IMR-90 (cell line): ENCODE measurements around the gene HS2ST1. TPM values are rescaled to one million over a fixed set of nuclear protein-coding genes. Genes with fewer than 3 reads are reported as not detected.

Experiments
- ATAC-seq: fragments of 200-7000 bp; cut with Tn5 transposase; 2 replicates; pipeline ENCODE4 v1.9.1; 2020; ENCODE audit warnings: low read depth, mild to moderate bottlenecking, moderate library complexity
- BruUV-seq: library from RNA; stranded (reverse); fragments of 400-500 nt; replicated peaks from 2 replicates; lab custom pipeline; 2021; lab: Mats Ljungman, UMichigan
- CTCF ChIA-PET: fragments of 300-600 bp; formaldehyde crosslinking; extraction: SDS; loops from one replicate; lab custom pipeline; 2021; ENCODE audit warnings: antibody characterized with exemption; lab: Yijun Ruan, JAX
- POLR2A ChIA-PET: fragments of 300-600 bp; sonication (Branson Sonifier 250); formaldehyde crosslinking; loops from one replicate; lab custom pipeline; 2022; ENCODE audit warnings: antibody characterized with exemption; ENCODE audit not compliant: unreplicated experiment; lab: Charles Lee
- DNase-seq: peaks from one replicate; pipeline ENCODE4 v3.0.0; 2013
- H2AFZ ChIP-seq: replicated peaks from 2 replicates; pipeline ENCODE3; 2013; ENCODE audit warnings: low read length, mild to moderate bottlenecking; ENCODE audit not compliant: poor library complexity
- H2AK5ac ChIP-seq: 2 replicates; pipeline ENCODE4 v1.6.1; 2013; ENCODE audit warnings: low read depth, low read length, inconsistent platforms
- H2AK9ac ChIP-seq: replicated peaks from 2 replicates; pipeline ENCODE3; 2013; ENCODE audit warnings: mild to moderate bottlenecking, low read depth, low read length, moderate library complexity; ENCODE audit not compliant: poor library complexity
- H2BK120ac ChIP-seq: 2 replicates; pipeline ENCODE4 v1.6.1; 2013; ENCODE audit warnings: low read depth, low read length, inconsistent platforms
- H2BK15ac ChIP-seq: 3 replicates; pipeline ENCODE4 v1.6.1; 2013; ENCODE audit warnings: low read depth, low read length, inconsistent platforms
- H2BK20ac ChIP-seq: 2 replicates; pipeline ENCODE4 v1.6.1; 2013; ENCODE audit warnings: low read depth, mild to moderate bottlenecking, inconsistent platforms, low read length, moderate library complexity
- H2BK5ac ChIP-seq: 2 replicates; pipeline ENCODE4 v1.6.1; 2013; ENCODE audit warnings: mild to moderate bottlenecking, low read depth, low read length, inconsistent platforms; ENCODE audit not compliant: poor library complexity, severe bottlenecking
- H3K14ac ChIP-seq: replicated peaks from 2 replicates; pipeline ENCODE4 v1.6.1; 2013; ENCODE audit warnings: low read depth, low read length, inconsistent platforms
- H3K18ac ChIP-seq: 2 replicates; pipeline ENCODE4 v1.6.1; 2013; ENCODE audit warnings: low read depth, low read length, control low read depth
- H3K23ac ChIP-seq: 2 replicates; pipeline ENCODE4 v1.6.1; 2013; ENCODE audit warnings: low read depth, low read length, inconsistent platforms
- H3K27ac ChIP-seq: 2 replicates; pipeline ENCODE4 v1.5.1; 2013; ENCODE audit warnings: mild to moderate bottlenecking, control low read depth, low read length; ENCODE audit not compliant: insufficient read depth
- H3K27me3 ChIP-seq: 2 replicates; pipeline ENCODE4 v1.6.1; 2013; ENCODE audit warnings: low read length; ENCODE audit not compliant: control insufficient read depth, insufficient read depth
- H3K36me3 ChIP-seq: 2 replicates; pipeline ENCODE4 v1.6.1; 2013; ENCODE audit warnings: low read length, mixed read lengths; ENCODE audit not compliant: control insufficient read depth, insufficient read depth
- H3K4ac ChIP-seq: 2 replicates; pipeline ENCODE4 v1.6.1; 2013; ENCODE audit warnings: low read depth, low read length, inconsistent platforms
- H3K4me1 ChIP-seq: 2 replicates; pipeline ENCODE4 v1.6.1; 2013; ENCODE audit warnings: low read length, mixed read lengths; ENCODE audit not compliant: control insufficient read depth, insufficient read depth
- H3K4me2 ChIP-seq: 2 replicates; pipeline ENCODE4 v1.6.1; 2013; ENCODE audit warnings: low read depth, mild to moderate bottlenecking, control low read depth, low read length, moderate library complexity
- H3K4me3 ChIP-seq: 2 replicates; pipeline ENCODE4 v1.5.1; 2013; ENCODE audit warnings: low read depth, mild to moderate bottlenecking, control low read depth, low read length, moderate library complexity; ENCODE audit not compliant: insufficient read depth
- H3K56ac ChIP-seq: 2 replicates; pipeline ENCODE4 v1.6.1; 2013; ENCODE audit warnings: low read length, inconsistent platforms; ENCODE audit not compliant: insufficient read depth; ENCODE audit errors: extremely low read depth
- H3K79me1 ChIP-seq, 2 experiments: 2 replicates each; pipeline ENCODE4 v1.6.1; 2013; ENCODE audit warnings: low read length in 2 of 2, inconsistent platforms in 1 of 2, low read depth in 1 of 2
- H3K9ac ChIP-seq: 2 replicates; pipeline ENCODE4 v1.6.1; 2013; ENCODE audit warnings: low read depth, low read length, control low read depth
- H3K9me1 ChIP-seq: 2 replicates; pipeline ENCODE4 v1.6.1; 2013; ENCODE audit warnings: low read length, inconsistent platforms; ENCODE audit not compliant: insufficient read depth
- H3K9me3 ChIP-seq: 2 replicates; pipeline ENCODE4 v1.6.1; 2013; ENCODE audit warnings: low read length; ENCODE audit not compliant: control insufficient read depth, insufficient read depth
- H4K20me1 ChIP-seq: 2 replicates; pipeline ENCODE4 v1.6.1; 2013; ENCODE audit warnings: low read length, inconsistent platforms; ENCODE audit not compliant: insufficient read depth
- H4K5ac ChIP-seq: 2 replicates; pipeline ENCODE4 v1.6.1; 2013; ENCODE audit warnings: mild to moderate bottlenecking, low read depth, low read length, control low read depth
- H4K8ac ChIP-seq, 2 experiments: 2 replicates each; pipeline ENCODE4 v1.6.1; 2013; ENCODE audit warnings: low read depth in 2 of 2, low read length in 2 of 2, control low read depth in 1 of 2, inconsistent platforms in 1 of 2
- H4K91ac ChIP-seq: 2 replicates; pipeline ENCODE4 v1.6.1; 2013; ENCODE audit warnings: low read depth, low read length, inconsistent platforms; ENCODE audit not compliant: insufficient read depth
- BHLHE40 ChIP-seq: fragments of 150-350 bp; IDR thresholded peaks from 2 replicates; pipeline ENCODE4 v1.6.1; 2016; ENCODE audit warnings: mild to moderate bottlenecking, low read depth, low read length
- CEBPB ChIP-seq: IDR thresholded peaks from 2 replicates; pipeline ENCODE4 v1.6.1; 2012; ENCODE audit warnings: low read depth, low read length, improper control_type of control experiment
- CHD1 ChIP-seq: IDR thresholded peaks from 2 replicates; pipeline ENCODE4 v1.6.1; 2012; ENCODE audit warnings: low read depth, low read length, improper control_type of control experiment
- CTCF ChIP-seq: conservative IDR thresholded peaks from 2 replicates; pipeline ENCODE4 v1.5.1; 2012; ENCODE audit warnings: mild to moderate bottlenecking, low read depth, low read length, improper control_type of control experiment
- ELK1 ChIP-seq: fragments of 150-350 bp; IDR thresholded peaks from 2 replicates; pipeline ENCODE4 v1.6.1; 2016; ENCODE audit warnings: low read depth, mild to moderate bottlenecking, low read length, moderate library complexity, borderline replicate concordance
- FOS ChIP-seq: fragments of 150-350 bp; IDR thresholded peaks from 2 replicates; pipeline ENCODE4 v1.6.1; 2016; ENCODE audit warnings: low read depth, low read length
- MAFK ChIP-seq: IDR thresholded peaks from 2 replicates; pipeline ENCODE4 v1.6.1; 2012; ENCODE audit warnings: low read depth, low read length, improper control_type of control experiment
- MAZ ChIP-seq: IDR thresholded peaks from 2 replicates; pipeline ENCODE4 v1.6.1; 2012; ENCODE audit warnings: low read depth, mild to moderate bottlenecking, low read length, improper control_type of control experiment, moderate library complexity, borderline replicate concordance
- MXI1 ChIP-seq: IDR thresholded peaks from 2 replicates; pipeline ENCODE4 v1.6.1; 2012; ENCODE audit warnings: low read depth, mild to moderate bottlenecking, low read length, moderate library complexity, borderline replicate concordance
- NFE2L2 ChIP-seq: fragments of 150-350 bp; IDR thresholded peaks from 2 replicates; pipeline ENCODE4 v1.6.1; 2016; ENCODE audit warnings: low read depth, mild to moderate bottlenecking, low read length
- POLR2A ChIP-seq: IDR thresholded peaks from 2 replicates; pipeline ENCODE4 v1.6.1; 2012; ENCODE audit warnings: mild to moderate bottlenecking, low read depth, low read length
- RAD21 ChIP-seq: IDR thresholded peaks from 2 replicates; pipeline ENCODE4 v1.6.1; 2012; ENCODE audit warnings: low read length, improper control_type of control experiment
- RCOR1 ChIP-seq: IDR thresholded peaks from 2 replicates; pipeline ENCODE4 v1.6.1; 2012; ENCODE audit warnings: mild to moderate bottlenecking, low read length, improper control_type of control experiment; ENCODE audit not compliant: insufficient replicate concordance
- RFX5 ChIP-seq: IDR thresholded peaks from 2 replicates; pipeline ENCODE4 v1.8.0; 2012; ENCODE audit warnings: low read depth, mild to moderate bottlenecking, low read length, moderate library complexity
- SMC3 ChIP-seq: fragments of 150-350 bp; IDR thresholded peaks from 2 replicates; pipeline ENCODE4 v1.6.1; 2016; ENCODE audit warnings: low read depth, mild to moderate bottlenecking, antibody characterized with exemption, low read length, moderate library complexity
- USF2 ChIP-seq: fragments of 150-350 bp; IDR thresholded peaks from 2 replicates; pipeline ENCODE4 v1.6.1; 2017; ENCODE audit warnings: mild to moderate bottlenecking, antibody characterized with exemption, low read length, low read depth
- WGBS, 2 experiments: methylation state at CpG; one replicate each; pipeline versions ENCODE4 v1.1.5 to v1.1.7; 2013; ENCODE audit warnings: missing lambda C conversion rate in 2 of 2; ENCODE audit not compliant: insufficient read length in 1 of 2; ENCODE audit errors: extremely low coverage in 2 of 2; 5-methylcytosine and 5-hydroxymethylcytosine counted together
- dilution Hi-C: fragments of 300-500 bp; cut with HindIII; formaldehyde crosslinking; loops from one replicate; pipeline ENCODE4 v1.14.3; 2018; ENCODE audit warnings: low sequenced_read_pairs; ENCODE audit not compliant: unreplicated experiment
- in situ Hi-C: fragments of 300-500 bp; cut with MboI; formaldehyde crosslinking; loops from 3 replicates; pipeline ENCODE4 v1.14.3; 2019; ENCODE audit warnings: low sequenced_read_pairs, inconsistent platforms, mixed read lengths
- intact Hi-C: fragments of 100-400 bp; cut with micrococcal nuclease; formaldehyde crosslinking; loops from 2 replicates; pipeline ENCODE4 v1.10.0; 2022
- polyA plus RNA-seq, 3 experiments: library from polyadenylated mRNA; depleted of rRNA; stranded (reverse); fragments of >200 nt; gene quantifications; 2 replicates each; pipeline ENCODE4 v1.2.3, GENCODE V29; 2012; ENCODE audit warnings: low replicate concordance in 1 of 3
- total RNA-seq: library from RNA; depleted of rRNA; stranded (reverse); fragments of >200 nt; gene quantifications from 2 replicates; pipeline ENCODE4 v1.2.3, GENCODE V29; 2012

The HS2ST1 gene
- total and polyA plus RNA-seq, 2 of the 4 experiments (the other 2 are of a cell fraction) = 7.8 to 13.1 TPM

GRCh38 chr1:87137342-87137739 lies 222.9 kb downstream of the HS2ST1 start:
- Histone ChIP-seq H4K8ac (no peak overlapping the region), H3K9me3 (no peaks in the 10 kb centered on the region), H2BK20ac (no peak overlapping the region), H4K5ac (no peak overlapping the region), H4K20me1 (no peaks in the 10 kb centered on the region), H3K23ac (no peak overlapping the region), H3K27me3 (peaks cover 2% of the 10 kb centered on the region; the same call in 1 of the 2 replicates), H3K4me3 (no peak overlapping the region), H3K4me2 (no peak overlapping the region), H4K91ac (no peak overlapping the region), H3K79me1 (no peaks in the 10 kb centered on the region), H2BK15ac (no peak overlapping the region), H3K4ac (no peak overlapping the region), H2AK9ac (no peak overlapping the region), H3K36me3 (no peaks in the 10 kb centered on the region), H3K4me1 (peaks cover 2% of the 10 kb centered on the region; the same call in 1 of the 2 replicates), H3K14ac (no peak overlapping the region), H3K56ac (no peak overlapping the region), H2AK5ac (no peak overlapping the region), H2AFZ (no peak overlapping the region), H3K9ac (no peak overlapping the region), H2BK120ac (no peak overlapping the region), H2BK5ac (no peak overlapping the region), H3K27ac (no peak overlapping the region), H3K9me1 (no peaks in the 10 kb centered on the region), H3K18ac (no peak overlapping the region)
- dilution Hi-C loops = no loop called here
- TF ChIP-seq RFX5 (no peak), RAD21 (no peak), CEBPB (no peak), MAFK (no peak), ELK1 (no peak), SMC3 (no peak), USF2 (no peak), MXI1 (no peak), CHD1 (no peak), POLR2A (no peak), CTCF (no peak), BHLHE40 (no peak), NFE2L2 (no peak), MAZ (no peak), FOS (no peak), RCOR1 (no peak)
- DNase-seq = no peak
- ChIA-PET CTCF (no interaction called here), POLR2A (no interaction called here)
- BruUV-seq = no TSS peak
- intact Hi-C loops = loop anchor here (10.0 kb wide), 2 partner anchors 367 to 1457 kb away; no protein-coding TSS in a partner anchor
- WGBS, 2 experiments = no CpG with 5 or more reads among the region's 2 CpGs
- in situ Hi-C loops = loop anchor here (10.0 to 25.0 kb wide), 3 partner anchors 187 to 1157 kb away; partner anchors contain the start of gene LMO4
- no peak for ATAC-seq
